Gastrocnemius medialis (tissue), 4 donors: ENCODE results near the gene HTRA3.

Experiments
- POLR2A ChIP-seq, 2 donors: fragments of 450-650 bp; IDR thresholded peaks; one replicate each; pipeline ENCODE4 v1.6.1; 2017; ENCODE audit warnings: antibody characterized with exemption in 2 of 2, mild to moderate bottlenecking in 2 of 2, moderate library complexity in 2 of 2
- TF ChIP-seq, protein P1 (sequence below), 5 experiments: fragments of 450-650 bp in 3 of 5; fragments of 200-600 bp in 2 of 5; sonication (generic) in 2 of 5; IDR thresholded peaks in 4 of 5; conservative IDR thresholded peaks in 1 of 5; 1 replicate in 4 of 5; 2 replicates in 1 of 5; pipeline ENCODE4 v1.5.1; 2016 to 2019; ENCODE audit warnings: antibody characterized with exemption in 5 of 5, mild to moderate bottlenecking in 3 of 5, moderate library complexity in 3 of 5

DNA sequence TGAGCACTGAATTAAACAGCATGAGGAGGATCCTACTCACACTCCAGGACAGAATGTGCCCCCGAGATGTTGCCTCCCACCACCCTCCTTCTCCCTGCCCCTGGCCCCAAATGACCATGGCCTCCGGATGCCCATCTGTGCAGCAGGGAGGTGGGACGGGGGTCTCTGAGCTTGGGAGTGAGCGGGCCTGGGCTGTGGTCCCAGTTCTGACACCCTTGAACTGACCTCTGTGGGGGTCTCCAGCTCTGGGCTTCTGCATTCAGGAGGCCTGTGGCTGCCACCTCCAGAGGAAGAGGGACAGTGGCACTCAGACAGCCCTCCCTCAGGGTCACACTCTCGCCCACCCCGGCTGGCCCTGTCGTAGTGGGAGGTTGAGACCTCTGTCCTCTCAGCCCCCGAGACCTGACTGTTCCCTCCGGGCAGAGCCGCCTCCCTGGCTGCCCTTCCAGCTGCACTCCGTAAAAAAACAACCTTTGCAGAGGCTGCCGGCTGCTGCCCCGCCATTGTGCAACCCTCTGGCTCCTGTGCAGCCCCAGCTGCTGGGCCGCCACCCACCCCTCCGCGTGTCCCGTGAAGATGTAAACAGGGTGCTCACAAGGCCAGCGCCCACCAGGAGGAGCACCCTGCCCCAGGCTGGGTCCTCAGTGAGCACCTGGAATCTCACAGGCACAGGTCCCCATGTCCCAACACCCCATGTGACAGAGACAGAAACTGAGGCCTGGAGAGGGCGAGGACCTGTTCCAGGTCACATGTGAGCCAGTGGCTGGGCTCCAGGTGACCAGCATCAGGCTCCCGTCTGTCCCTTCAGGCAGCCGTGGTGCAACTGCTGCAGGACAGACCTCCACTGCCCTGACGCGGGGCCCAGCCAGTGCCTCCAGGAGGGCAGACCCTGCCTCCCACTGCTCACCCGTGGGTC, 39.6 kb downstream of the HTRA3 start:
- TF ChIP-seq, protein P1, sequence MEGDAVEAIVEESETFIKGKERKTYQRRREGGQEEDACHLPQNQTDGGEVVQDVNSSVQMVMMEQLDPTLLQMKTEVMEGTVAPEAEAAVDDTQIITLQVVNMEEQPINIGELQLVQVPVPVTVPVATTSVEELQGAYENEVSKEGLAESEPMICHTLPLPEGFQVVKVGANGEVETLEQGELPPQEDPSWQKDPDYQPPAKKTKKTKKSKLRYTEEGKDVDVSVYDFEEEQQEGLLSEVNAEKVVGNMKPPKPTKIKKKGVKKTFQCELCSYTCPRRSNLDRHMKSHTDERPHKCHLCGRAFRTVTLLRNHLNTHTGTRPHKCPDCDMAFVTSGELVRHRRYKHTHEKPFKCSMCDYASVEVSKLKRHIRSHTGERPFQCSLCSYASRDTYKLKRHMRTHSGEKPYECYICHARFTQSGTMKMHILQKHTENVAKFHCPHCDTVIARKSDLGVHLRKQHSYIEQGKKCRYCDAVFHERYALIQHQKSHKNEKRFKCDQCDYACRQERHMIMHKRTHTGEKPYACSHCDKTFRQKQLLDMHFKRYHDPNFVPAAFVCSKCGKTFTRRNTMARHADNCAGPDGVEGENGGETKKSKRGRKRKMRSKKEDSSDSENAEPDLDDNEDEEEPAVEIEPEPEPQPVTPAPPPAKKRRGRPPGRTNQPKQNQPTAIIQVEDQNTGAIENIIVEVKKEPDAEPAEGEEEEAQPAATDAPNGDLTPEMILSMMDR (IDR thresholded peaks at IDR 0.05 in 4 of 5, conservative IDR thresholded peaks at IDR 0.05 in 1 of 5) = peak; percentile 33 to 77 (median 56)
- peak; percentile 26 to 31 for TF ChIP-seq POLR2A (IDR thresholded peaks at IDR 0.05)
